Uterus (tissue), 4 donors: ENCODE results near the gene ARFRP1. TPM values are rescaled to one million over a fixed set of nuclear protein-coding genes. Genes with fewer than 3 reads are reported as not detected.

Source experiments
- DNase-seq, 2 donors: peaks; one replicate each; pipeline ENCODE4 v3.0.0-alpha.2; 2019 to 2020
- H3K27ac ChIP-seq, 2 donors: fragments of 200-600 bp; sonication (generic); 1 replicate in 1 of 2; 2 replicates in 1 of 2; pipeline ENCODE4 v1.5.1; 2016 to 2018
- H3K27me3 ChIP-seq, 2 donors: fragments of 200-600 bp; sonication (generic); one replicate each; pipeline ENCODE4 v1.5.1; 2018 to 2019; ENCODE audit warnings: control low read depth in 1 of 2
- H3K36me3 ChIP-seq, 2 donors: fragments of 200-600 bp; sonication (generic); one replicate each; pipeline ENCODE4 v1.5.1; 2019; ENCODE audit warnings: control low read depth in 1 of 2
- H3K4me1 ChIP-seq, 2 donors: fragments of 200-600 bp; sonication (generic); one replicate each; pipeline ENCODE4 v1.5.1; 2018 to 2019; ENCODE audit warnings: control low read depth in 1 of 2
- H3K4me3 ChIP-seq, 2 donors: fragments of 200-600 bp; sonication (generic); 1 replicate in 1 of 2; 2 replicates in 1 of 2; pipeline ENCODE4 v1.5.1; 2018 to 2019; ENCODE audit warnings: mild to moderate bottlenecking in 1 of 2
- H3K9me3 ChIP-seq, 2 donors: fragments of 200-600 bp; sonication (generic); one replicate each; pipeline ENCODE4 v1.5.1; 2019; ENCODE audit warnings: control low read depth in 1 of 2
- POLR2A ChIP-seq, 2 donors: fragments of 450-650 bp; IDR thresholded peaks; one replicate each; pipeline ENCODE4 v1.6.1; 2016; ENCODE audit warnings: antibody characterized with exemption in 2 of 2, mild to moderate bottlenecking in 1 of 2, moderate library complexity in 1 of 2
- intact Hi-C: fragments of 100-400 bp; cut with DNase I; formaldehyde crosslinking; loops from one replicate; pipeline ENCODE4 v1.15.1; 2023; ENCODE audit warnings: low total_unique reads
- total RNA-seq, 4 donors: library from RNA; depleted of rRNA in 3 of 4; stranded (reverse); fragments of >200 nt in 3 of 4; gene quantifications; one replicate each; pipeline versions ENCODE4 v1.1.0 to v1.2.4, GENCODE V29; 2014 to 2023
- TF ChIP-seq, protein P1 (sequence below), 4 experiments: fragments of 200-600 bp in 2 of 4; fragments of 450-650 bp in 2 of 4; sonication (generic) in 2 of 4; IDR thresholded peaks; one replicate each; pipeline ENCODE4 v1.5.1; 2016 to 2019; ENCODE audit warnings: antibody characterized with exemption in 4 of 4, mild to moderate bottlenecking in 2 of 4, moderate library complexity in 1 of 4
- donor health status: DM: yes; HTN: yes; CAD: no.

The ARFRP1 gene
- total RNA-seq, 4 donors from 2014 or later = 26.1 to 59.8 (median 33.5) TPM

DNA sequence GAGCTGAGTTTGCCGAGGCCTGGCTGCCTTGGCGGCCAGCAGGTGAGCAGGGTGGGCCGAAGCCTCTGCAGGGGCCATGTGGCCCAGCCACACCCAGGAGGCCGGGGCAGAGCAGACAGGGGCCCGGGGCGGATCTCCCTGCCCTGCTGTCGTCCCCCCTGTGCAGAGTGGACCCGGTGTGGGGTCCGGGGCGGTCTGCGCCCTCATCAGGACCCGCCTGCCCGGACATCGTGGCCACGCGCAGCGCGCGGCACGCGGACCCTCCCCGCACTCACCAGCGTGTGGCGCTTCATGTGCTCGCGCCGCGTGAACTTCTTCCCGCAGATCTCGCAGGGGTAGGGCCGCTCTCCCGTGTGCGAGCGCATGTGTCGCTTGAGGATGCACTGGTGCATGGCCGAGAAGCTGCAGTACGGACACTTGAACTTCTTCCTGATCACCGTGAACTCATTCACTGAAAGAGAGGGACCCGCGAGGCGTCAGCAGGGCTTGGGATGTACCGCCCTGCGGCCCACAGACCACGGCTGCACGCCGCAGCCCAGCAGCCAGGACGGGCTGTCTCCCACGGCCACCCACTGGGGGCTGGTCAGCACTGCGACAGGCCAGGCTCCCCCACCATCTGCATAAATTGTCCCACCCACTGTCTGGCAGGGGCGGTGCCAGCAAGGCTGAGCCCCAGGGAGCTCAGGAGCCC, 44.8 kb upstream of the ARFRP1 start:
- TF ChIP-seq POLR2A (IDR thresholded peaks at IDR 0.05) = no peak
- TF ChIP-seq, protein P1, sequence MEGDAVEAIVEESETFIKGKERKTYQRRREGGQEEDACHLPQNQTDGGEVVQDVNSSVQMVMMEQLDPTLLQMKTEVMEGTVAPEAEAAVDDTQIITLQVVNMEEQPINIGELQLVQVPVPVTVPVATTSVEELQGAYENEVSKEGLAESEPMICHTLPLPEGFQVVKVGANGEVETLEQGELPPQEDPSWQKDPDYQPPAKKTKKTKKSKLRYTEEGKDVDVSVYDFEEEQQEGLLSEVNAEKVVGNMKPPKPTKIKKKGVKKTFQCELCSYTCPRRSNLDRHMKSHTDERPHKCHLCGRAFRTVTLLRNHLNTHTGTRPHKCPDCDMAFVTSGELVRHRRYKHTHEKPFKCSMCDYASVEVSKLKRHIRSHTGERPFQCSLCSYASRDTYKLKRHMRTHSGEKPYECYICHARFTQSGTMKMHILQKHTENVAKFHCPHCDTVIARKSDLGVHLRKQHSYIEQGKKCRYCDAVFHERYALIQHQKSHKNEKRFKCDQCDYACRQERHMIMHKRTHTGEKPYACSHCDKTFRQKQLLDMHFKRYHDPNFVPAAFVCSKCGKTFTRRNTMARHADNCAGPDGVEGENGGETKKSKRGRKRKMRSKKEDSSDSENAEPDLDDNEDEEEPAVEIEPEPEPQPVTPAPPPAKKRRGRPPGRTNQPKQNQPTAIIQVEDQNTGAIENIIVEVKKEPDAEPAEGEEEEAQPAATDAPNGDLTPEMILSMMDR (IDR thresholded peaks at IDR 0.05) = no peak
- Histone ChIP-seq H3K4me3 (no peak overlapping the region), H3K27ac (no peak overlapping the region), H3K27me3 (no peaks in the 10 kb centered on the region), H3K36me3 (no peaks in the 10 kb centered on the region), H3K9me3 (no peaks in the 10 kb centered on the region), H3K4me1 (no peaks in the 10 kb centered on the region)
- no peak for DNase-seq
- intact Hi-C loops = no loop called here

DNA sequence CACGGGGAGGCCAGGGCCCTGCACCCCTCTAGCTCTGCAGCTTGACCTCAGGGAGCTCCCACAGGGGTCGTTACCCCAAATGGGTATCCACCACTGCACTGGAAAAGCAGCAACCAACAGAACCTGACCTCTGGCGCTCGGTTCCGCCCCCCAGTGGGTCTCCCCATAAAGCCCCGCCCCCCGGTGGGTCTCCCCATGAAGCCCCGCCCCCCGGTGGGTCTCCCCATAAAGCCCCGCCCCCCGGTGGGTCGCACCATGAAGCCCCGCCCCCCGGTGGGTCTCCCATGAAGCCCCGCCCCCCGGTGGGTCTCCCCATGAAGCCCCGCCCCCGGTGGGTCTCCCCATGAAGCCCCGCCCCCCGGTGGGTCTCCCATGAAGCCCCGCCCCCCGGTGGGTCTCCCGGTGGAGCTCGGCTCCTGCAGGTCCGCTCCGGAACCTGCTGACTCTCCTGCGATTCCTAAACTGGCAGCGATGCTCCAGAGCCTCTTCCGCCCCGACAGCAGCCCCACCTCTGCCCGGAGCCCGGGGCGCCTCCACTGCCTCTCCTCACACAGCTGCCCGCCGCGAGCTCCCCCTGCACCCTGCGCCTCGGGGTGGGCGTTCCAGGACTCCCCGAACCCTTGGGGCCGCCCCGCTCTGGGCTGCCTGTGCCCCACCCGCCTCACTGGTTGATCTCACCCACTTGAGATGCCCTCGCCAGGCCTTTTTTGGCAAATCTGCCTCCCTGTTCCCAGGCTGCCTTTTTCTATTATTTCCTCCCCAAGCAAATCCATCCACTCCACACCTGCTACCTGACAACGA, 43.9 kb upstream of the ARFRP1 start:
- intact Hi-C loops = no loop called here
- H3K4me1 ChIP-seq = no peaks in the 10 kb centered on the region
- H3K4me3 ChIP-seq = no peak overlapping the region
- no peak for TF ChIP-seq POLR2A (IDR thresholded peaks at IDR 0.05)
- TF ChIP-seq, protein P1 (IDR thresholded peaks at IDR 0.05) = no peak
- H3K36me3 ChIP-seq = no peaks in the 10 kb centered on the region
- no peaks in the 10 kb centered on the region for H3K9me3 ChIP-seq
- H3K27ac ChIP-seq = no peak overlapping the region
- no peak for DNase-seq
- H3K27me3 ChIP-seq = no peaks in the 10 kb centered on the region

DNA sequence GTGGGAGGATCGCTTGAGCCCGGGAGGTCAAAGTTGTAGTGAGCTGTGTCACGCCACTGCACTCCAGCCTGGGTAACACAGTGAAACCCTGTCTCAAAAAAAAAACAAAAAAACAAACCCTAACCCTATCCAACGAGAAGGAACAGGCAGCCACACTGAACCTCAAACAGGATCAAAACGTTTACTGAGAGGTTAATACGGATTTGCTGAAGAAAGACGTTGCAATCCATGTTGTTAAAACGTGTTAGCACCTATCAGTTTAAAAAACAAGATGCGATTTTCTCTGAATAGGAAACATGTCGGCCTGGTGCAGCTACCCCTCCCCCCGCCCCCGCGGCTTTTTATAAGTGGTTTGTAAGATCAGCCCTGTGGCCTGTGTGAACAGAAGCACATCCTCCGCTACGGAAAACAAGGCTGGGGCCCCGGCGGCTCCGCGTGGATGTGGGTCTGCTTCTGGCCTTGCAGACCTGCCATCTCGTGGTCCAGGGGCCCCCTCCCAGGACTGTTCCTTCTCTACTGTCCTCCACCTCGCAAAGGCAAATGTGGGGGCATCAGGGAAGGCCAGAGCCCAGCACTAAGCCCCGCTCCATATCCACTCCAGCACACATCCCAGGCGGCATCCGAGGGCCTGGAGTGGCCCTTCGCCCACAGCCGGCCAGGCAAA, 43.2 kb upstream of the ARFRP1 start:
- Histone ChIP-seq H3K4me1 (no peaks in the 10 kb centered on the region), H3K9me3 (no peaks in the 10 kb centered on the region), H3K27ac (no peak overlapping the region), H3K27me3 (no peaks in the 10 kb centered on the region), H3K36me3 (no peaks in the 10 kb centered on the region), H3K4me3 (no peak overlapping the region)
- intact Hi-C loops = no loop called here
- TF ChIP-seq, protein P1 (IDR thresholded peaks at IDR 0.05) = no peak
- TF ChIP-seq POLR2A (IDR thresholded peaks at IDR 0.05) = no peak
- DNase-seq = no peak

DNA sequence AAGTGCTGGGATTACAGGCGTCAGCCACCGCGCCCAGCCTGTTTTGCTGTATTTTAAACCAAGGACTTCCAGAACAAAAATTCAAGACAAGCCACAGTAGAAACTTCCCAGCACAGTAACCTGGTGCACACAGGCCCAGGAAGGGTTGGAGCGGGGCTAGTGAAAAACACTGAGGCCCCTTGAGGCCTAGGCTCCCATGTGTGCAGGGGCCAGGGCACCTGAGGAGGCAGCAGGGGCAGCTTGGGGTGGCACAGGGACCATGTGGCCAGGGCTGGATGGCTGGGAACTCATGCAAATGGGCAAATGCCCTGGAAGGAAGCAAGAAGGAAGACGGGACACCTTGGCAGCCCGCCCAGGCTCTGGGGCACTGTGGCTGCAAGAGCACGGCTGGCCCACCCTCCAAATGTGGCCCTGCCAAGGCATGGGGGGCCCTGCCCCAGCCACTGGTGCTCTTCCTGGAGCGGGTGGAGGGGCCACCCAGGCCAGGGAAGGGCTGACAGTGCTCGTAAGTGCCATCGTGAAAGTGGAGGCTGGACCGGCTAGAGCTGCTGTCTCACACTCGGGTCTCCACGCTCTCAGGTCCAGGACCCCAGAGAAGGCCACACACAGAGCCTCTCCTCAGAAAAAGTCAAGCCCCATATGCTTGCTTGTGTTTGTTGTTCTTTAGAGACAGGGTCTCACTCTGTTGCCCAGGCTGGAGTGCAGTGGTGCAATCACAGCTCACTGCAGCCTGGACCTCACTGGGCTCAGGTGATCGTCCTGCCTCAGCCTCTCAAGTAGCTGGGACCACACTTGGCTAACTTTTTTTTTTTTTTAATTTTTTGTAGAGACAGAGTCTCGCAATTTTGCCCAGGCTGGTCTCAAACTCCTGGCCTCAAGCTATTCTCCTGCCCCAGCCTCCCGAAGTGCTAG, 42.1 kb upstream of the ARFRP1 start:
- no peaks in the 10 kb centered on the region for H3K4me1 ChIP-seq
- TF ChIP-seq, protein P1 (IDR thresholded peaks at IDR 0.05) = no peak
- H3K36me3 ChIP-seq = no peaks in the 10 kb centered on the region
- H3K27me3 ChIP-seq = no peaks in the 10 kb centered on the region
- H3K4me3 ChIP-seq = no peak overlapping the region
- intact Hi-C loops = no loop called here
- no peak overlapping the region for H3K27ac ChIP-seq
- no peaks in the 10 kb centered on the region for H3K9me3 ChIP-seq
- no peak for DNase-seq
